Stomach (tissue), 4 donors: ENCODE measurements around the gene NHLH2.

ENCODE experiments used
- CTCF ChIP-seq, 7 experiments: fragments of 450-650 bp in 4 of 7; fragments of 200-600 bp in 3 of 7; sonication (generic) in 3 of 7; IDR thresholded peaks; one replicate each; pipeline ENCODE4 v1.5.1; 2016 to 2019; ENCODE audit warnings: antibody characterized with exemption in 7 of 7, control low read depth in 2 of 7, mild to moderate bottlenecking in 1 of 7
- POLR2A ChIP-seq, 4 donors: fragments of 450-650 bp; IDR thresholded peaks; one replicate each; pipeline ENCODE4 v1.6.1; 2016; ENCODE audit warnings: antibody characterized with exemption in 4 of 4, control low read depth in 2 of 4, mild to moderate bottlenecking in 1 of 4, moderate library complexity in 1 of 4
- POLR2AphosphoS5 ChIP-seq, 3 donors: sonication (generic); formaldehyde crosslinking; IDR thresholded peaks; one replicate each; pipeline ENCODE4 v1.6.1; 2016; ENCODE audit warnings: antibody characterized with exemption in 3 of 3

GRCh38 chr1:115847787-115848186 is 6.9 kb upstream of the NHLH2 start:
- no peak for TF ChIP-seq CTCF (IDR thresholded peaks at IDR 0.05)
- no peak for TF ChIP-seq POLR2A (IDR thresholded peaks at IDR 0.05)
- no peak for TF ChIP-seq POLR2AphosphoS5 (IDR thresholded peaks at IDR 0.05)
